ENCODE measurements around the gene MACROD2.

- TF ChIP-seq CTCF (IDR thresholded peaks at IDR 0.05) (no peak), POLR2A (IDR thresholded peaks at IDR 0.05) (no peak), EP300 (IDR thresholded peaks at IDR 0.05) (no peak)
Observed at GRCh38 chr20:14721926-14722452, 726.7 kb downstream of the MACROD2 start.

Measured in ovary (tissue), 3 donors.